Testis (tissue), 3 donors: ENCODE measurements around the gene TOMM7. TPM values are rescaled to one million over a fixed set of nuclear protein-coding genes. Genes with fewer than 3 reads are reported as not detected.

Source experiments
- DNase-seq: peaks from one replicate; pipeline ENCODE4 v3.0.0-alpha.2; 2019
- H3K27ac ChIP-seq, 2 donors: fragments of 200-600 bp; sonication (generic); one replicate each; pipeline ENCODE4 v1.5.1; 2019
- H3K27me3 ChIP-seq: fragments of 200-600 bp; sonication (generic); one replicate; pipeline ENCODE4 v1.5.1; 2019
- H3K36me3 ChIP-seq: fragments of 200-600 bp; sonication (generic); one replicate; pipeline ENCODE4 v1.5.1; 2017; ENCODE audit warnings: low read depth; ENCODE audit errors: missing control alignments
- H3K4me1 ChIP-seq: fragments of 200-600 bp; sonication (generic); one replicate; pipeline ENCODE4 v1.5.1; 2019
- H3K4me3 ChIP-seq, 2 donors: fragments of 200-600 bp; sonication (generic); one replicate each; pipeline ENCODE4 v1.5.1; 2017 to 2019
- H3K9me3 ChIP-seq: fragments of 200-600 bp; sonication (generic); one replicate; pipeline ENCODE4 v1.5.1; 2017
- CTCF ChIP-seq, 3 experiments: fragments of 450-650 bp in 2 of 3; fragments of 200-600 bp in 1 of 3; sonication (generic) in 1 of 3; IDR thresholded peaks; one replicate each; pipeline ENCODE4 v1.5.1; 2016 to 2019; ENCODE audit warnings: antibody characterized with exemption in 3 of 3, mild to moderate bottlenecking in 2 of 3, moderate library complexity in 1 of 3
- POLR2A ChIP-seq: fragments of 450-650 bp; IDR thresholded peaks from one replicate; pipeline ENCODE4 v1.6.1; 2017; ENCODE audit warnings: antibody characterized with exemption, mild to moderate bottlenecking, moderate library complexity
- WGBS, 2 donors: methylation state at CpG; one replicate each; pipeline ENCODE4 v1.1.5; 2018; 5-methylcytosine and 5-hydroxymethylcytosine counted together
- intact Hi-C: fragments of 100-400 bp; cut with DNase I; formaldehyde crosslinking; loops from one replicate; pipeline ENCODE4 v1.15.1; 2023; ENCODE audit warnings: low total_unique reads
- polyA plus RNA-seq: library from polyadenylated mRNA; stranded (reverse); fragments of 350-450 nt; fragmentation: Illumina TruSeq; extraction: RNeasy Lipid Tissue Mini Kit (QIAGEN cat#74804); gene quantifications from one replicate; pipeline ENCODE4 v1.2.3, GENCODE V29; 2014; ENCODE audit warnings: low read depth, low replicate concordance; ENCODE audit not compliant: insufficient read depth
- total RNA-seq, 2 donors: library from RNA; depleted of rRNA; stranded (reverse); fragments of >200 nt; gene quantifications; one replicate each; pipeline ENCODE4 v1.2.3, GENCODE V29; 2016

TOMM7 gene
- total and polyA plus RNA-seq, 3 donors from 2014 or later, result 87.7 to 499 (median 141) TPM

- Histone ChIP-seq H3K9me3 (no peaks in the 10 kb centered on the region), H3K27me3 (no peaks in the 10 kb centered on the region), H3K4me1 (no peaks in the 10 kb centered on the region), H3K4me3 (no peak overlapping the region), H3K27ac (no peak overlapping the region), H3K36me3 (no peaks in the 10 kb centered on the region)
- no peak for DNase-seq
- TF ChIP-seq POLR2A (no peak), CTCF (IDR thresholded peaks at IDR 0.05) (no peak)
- intact Hi-C loops, result no loop called here
- 94 to 97% methylated on average over 3 of the region's 3 CpGs for WGBS, 2 donors
Observed at GRCh38 chr7:22832401-22832800, 9.8 kb upstream of the TOMM7 start.

GRCh38 chr7:22831602-22832305 is 9.1 kb upstream of the TOMM7 start:
- intact Hi-C loops, result no loop called here
- 85 to 86% methylated on average over 5 of the region's 5 CpGs for WGBS, 2 donors
- Histone ChIP-seq H3K36me3 (no peaks in the 10 kb centered on the region), H3K27ac (no peak overlapping the region), H3K4me1 (no peaks in the 10 kb centered on the region), H3K9me3 (no peaks in the 10 kb centered on the region), H3K4me3 (no peak overlapping the region), H3K27me3 (no peaks in the 10 kb centered on the region)
- no peak for DNase-seq
- TF ChIP-seq POLR2A, result no peak
- no peak for TF ChIP-seq CTCF (IDR thresholded peaks at IDR 0.05)

- DNase-seq, result no peak
- intact Hi-C loops, result no loop called here
- no peaks in the 10 kb centered on the region for H3K9me3 ChIP-seq
- H3K36me3 ChIP-seq, result no peaks in the 10 kb centered on the region
- no peaks in the 10 kb centered on the region for H3K4me1 ChIP-seq
- TF ChIP-seq POLR2A (no peak), CTCF (IDR thresholded peaks at IDR 0.05) (no peak)
- H3K27ac ChIP-seq, result no peak overlapping the region
- H3K27me3 ChIP-seq, result no peaks in the 10 kb centered on the region
- no peak overlapping the region for H3K4me3 ChIP-seq
Observed at GRCh38 chr7:22827563-22827962, 4.9 kb upstream of the TOMM7 start.

- no peaks in the 10 kb centered on the region for H3K36me3 ChIP-seq
- TF ChIP-seq CTCF (IDR thresholded peaks at IDR 0.05) (no peak), POLR2A (no peak)
- no peak overlapping the region for H3K4me3 ChIP-seq
- no peak for DNase-seq
- H3K4me1 ChIP-seq, result peaks cover 2% of the 10 kb centered on the region
- WGBS, 2 donors, result 74 to 78% methylated on average over 2 of the region's 2 CpGs
- no peak overlapping the region for H3K27ac ChIP-seq
- intact Hi-C loops, result no loop called here
- no peaks in the 10 kb centered on the region for H3K9me3 ChIP-seq
- no peaks in the 10 kb centered on the region for H3K27me3 ChIP-seq
Observed at GRCh38 chr7:22826593-22826992, 3.9 kb upstream of the TOMM7 start.

- 86 to 87% methylated on average over 2 of the region's 2 CpGs for WGBS, 2 donors
- no peaks in the 10 kb centered on the region for H3K27me3 ChIP-seq
- intact Hi-C loops, result no loop called here
- H3K4me1 ChIP-seq, result peaks cover 5% of the 10 kb centered on the region
- no peak overlapping the region for H3K4me3 ChIP-seq
- no peak for TF ChIP-seq CTCF (IDR thresholded peaks at IDR 0.05)
- TF ChIP-seq POLR2A, result no peak
- H3K9me3 ChIP-seq, result no peaks in the 10 kb centered on the region
- no peak overlapping the region for H3K27ac ChIP-seq
- no peak for DNase-seq
- no peaks in the 10 kb centered on the region for H3K36me3 ChIP-seq
Observed at GRCh38 chr7:22824760-22825159, 2.1 kb upstream of the TOMM7 start.
